ENCODE results near the gene GNRH2.
"Not testable (repeated sequence)": the region's sequence is repeated elsewhere in the genome, so short reads cannot be mapped to it uniquely, and the experiment has no call there.

Gene GNRH2

DNA sequence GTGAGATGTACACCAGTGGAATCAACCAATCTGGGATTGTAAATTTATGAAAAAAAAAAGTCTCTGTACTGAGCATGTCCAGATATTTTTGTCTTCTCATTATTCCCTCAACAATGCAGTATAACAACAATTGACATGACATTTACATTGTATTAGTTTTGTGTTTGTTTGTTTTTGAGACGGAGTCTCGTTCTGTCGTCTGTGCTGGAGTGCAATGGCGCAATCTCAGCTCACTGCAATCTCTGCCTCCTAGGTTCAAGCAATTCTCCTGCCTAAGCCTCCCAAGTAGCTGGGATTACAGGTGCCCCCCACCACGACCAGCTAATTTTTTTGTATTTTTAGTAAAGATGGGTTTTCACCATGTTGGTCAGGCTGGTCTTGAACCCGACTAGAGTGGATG is 31.9 kb downstream of the GNRH2 start:
- DNase-seq: not testable (repeated sequence)

DNA sequence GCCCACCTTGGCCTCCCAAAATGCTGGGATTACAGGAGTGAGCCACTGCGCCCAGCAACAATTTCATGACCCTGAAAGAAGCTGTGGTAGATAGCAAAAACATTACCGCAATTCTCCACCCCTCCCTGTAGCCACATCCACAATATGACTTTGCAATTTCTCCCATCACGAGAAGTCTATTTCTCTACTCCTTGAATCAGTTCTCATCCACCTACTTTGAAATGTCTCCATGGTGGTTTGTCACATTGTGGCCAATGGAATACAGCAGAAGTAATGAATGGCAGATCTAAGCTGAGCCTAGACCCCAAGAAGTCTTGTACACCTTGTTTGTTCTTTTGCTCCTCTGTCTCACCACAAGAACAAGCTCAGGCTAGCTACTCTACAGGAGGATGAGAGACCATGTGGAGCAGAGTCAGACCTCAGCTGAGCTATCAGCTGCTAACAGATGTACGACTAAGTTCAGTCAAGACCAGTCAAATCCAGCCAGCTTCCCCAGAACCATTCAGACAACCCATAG is 34.3 kb downstream of the GNRH2 start:
- no peak for DNase-seq

DNA sequence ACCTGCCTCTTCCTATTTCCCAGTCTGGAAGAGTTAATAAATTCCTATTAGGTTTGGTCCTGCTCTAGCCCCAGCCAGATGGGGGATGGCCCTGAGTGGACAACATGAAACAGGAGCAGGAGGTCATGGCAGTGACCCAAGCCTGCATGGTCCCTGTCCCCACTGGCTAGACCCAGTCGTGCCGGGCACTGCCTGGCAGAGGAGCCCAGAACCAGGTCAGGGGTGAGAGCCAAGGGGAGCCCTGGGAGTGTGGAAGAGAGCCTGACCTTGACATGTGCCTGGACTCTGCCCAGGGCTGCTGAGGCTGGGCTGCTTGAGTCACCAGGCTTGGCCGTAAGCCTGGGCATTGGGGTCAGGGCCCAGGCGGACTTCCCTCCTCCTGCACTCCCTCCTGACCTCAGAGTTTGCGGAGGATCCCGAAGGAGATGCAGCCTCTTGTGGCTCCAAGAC is 37.5 kb downstream of the GNRH2 start:
- DNase-seq: no peak

DNA sequence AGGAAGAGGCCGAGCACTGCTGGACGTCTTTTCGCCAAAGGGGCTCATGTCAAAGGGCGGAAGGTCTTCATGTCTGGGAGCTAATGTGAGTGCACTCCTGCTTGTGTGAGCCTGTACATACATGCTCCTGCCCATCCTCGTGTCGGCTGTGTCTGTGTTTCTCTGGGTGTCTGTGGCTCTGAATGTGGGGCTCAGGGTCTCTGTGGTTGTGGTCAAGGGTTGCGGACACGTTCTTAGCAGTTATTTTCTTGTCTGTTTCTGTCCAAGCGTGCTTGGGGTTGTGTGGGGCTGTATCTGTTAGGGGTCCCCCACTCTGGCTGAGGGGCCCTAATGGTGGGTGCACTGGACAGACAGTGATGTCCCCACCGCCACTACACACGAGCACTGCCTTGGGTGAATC is 38.2 kb downstream of the GNRH2 start:
- no peak for DNase-seq

DNA sequence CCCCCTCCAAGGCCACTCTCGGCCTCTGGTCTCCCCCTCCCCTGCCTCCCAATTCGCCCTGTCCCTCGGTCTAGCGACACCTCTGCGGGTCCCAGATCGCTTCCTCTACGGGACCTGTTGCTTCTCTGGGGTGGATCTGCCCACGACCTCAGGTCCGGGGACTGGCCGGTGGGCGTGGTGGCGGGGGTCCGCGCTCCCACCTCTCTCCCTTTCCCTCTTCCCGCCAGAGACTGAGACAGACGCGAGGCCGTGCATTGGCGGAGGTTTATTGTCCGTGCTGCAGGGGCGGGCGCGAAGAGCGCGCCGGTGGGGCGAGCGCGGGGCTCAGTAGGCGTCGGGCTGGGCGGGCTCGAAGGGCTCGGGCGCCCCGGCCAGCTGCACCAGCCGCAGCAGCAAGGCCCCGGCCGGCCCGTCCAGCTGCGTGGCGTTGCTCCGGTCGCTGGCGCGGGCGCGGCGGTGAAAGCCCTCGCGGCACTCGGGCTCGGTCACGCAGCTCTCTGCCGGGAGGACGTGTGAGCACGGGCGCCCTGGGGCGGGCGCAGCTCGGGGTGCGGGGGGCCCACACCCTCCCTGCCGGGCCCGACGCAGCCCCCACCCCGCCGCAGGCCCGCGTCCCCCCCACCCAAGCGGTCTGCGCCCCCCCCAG is 39.0 kb downstream of the GNRH2 start:
- DNase-seq: no peak

DNA sequence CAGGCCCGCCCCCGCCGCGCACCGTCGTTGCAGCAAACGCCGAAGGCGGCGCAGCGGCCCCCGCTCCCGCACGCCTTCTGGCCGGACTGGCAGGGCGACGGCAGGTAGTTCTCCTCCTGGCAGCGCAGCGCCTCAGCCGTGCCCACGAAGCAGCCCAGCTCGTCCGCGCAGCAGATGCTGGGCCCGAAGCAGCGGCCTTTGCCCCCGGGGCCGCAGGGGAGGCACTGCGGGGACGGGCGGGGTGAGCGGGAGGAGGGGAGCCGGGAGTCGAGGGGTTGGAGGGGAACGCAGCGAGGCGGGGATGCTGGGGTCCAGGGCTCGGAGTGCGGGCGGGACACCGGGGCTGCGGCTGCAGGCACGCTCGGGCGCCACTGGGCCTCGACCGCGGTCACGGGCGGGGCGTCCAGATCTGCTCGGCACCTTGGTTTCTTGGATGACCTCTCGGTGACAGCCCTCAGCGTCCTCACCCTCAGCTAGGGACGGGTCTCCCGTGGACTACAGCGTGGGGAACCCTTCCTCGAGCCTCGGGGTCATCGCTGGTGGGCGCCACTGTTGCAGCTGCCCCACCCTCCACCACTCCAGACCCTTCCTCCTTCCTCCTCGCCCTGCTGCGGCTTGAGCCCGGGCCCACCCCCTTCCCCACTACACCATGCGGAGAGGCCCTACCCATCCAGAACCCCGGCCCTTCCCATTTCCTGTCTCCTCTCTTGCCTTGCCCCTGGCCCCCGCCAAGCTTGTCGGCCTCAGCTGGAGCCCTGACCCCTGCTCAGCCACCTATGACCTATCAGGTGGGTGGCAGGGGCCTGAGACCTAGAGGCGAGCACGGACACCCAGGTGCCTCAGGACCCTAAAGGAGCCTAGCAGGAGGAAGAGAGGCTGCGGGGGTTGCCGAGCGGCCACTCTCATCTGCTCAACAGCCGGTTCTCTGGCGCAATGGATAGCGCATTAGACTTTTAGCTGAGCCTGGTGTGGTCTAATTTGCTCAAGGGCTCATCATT is 39.8 kb downstream of the GNRH2 start:
- no peak for DNase-seq

DNA sequence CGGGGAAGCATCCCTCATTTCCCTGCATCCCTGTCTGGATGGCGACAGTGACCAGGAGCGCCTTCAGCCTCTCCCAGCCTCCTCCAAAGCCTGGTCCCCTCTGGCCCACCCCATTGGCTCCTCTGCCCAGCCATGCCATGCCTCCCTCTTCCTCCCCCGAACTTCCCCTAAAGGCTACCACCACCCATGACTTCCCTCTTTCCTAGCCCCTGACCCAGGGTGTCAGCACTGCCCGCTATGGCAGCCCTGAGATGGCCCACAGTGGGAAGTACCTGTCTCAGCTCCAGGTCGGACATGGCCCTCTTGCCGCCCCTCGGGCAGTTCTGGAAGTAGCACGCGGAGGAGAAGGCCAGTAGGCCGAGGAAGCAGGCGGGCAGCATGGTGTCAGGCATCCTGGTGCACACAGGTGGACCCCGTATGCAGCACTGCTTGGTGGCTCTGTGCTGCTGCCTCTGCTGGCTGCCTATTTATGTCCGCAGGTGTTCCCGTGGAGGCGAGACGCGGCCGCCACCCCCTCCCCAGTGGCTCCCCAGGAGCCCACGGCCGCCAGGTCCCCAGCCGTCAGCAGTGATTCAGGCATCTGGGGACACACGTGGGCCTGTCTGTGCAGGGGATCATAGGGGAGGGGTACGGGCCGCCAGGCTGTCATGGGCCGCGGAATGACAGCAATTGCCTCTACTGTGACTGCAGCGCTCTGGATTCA is 41.0 kb downstream of the GNRH2 start, which contains the start of gene AVP:
AVP (minus strand) TSS at position 442 of the 703 bp plus-strand sequence; CDS start at position 392, 50 bp downstream.
- no peak for DNase-seq

DNA sequence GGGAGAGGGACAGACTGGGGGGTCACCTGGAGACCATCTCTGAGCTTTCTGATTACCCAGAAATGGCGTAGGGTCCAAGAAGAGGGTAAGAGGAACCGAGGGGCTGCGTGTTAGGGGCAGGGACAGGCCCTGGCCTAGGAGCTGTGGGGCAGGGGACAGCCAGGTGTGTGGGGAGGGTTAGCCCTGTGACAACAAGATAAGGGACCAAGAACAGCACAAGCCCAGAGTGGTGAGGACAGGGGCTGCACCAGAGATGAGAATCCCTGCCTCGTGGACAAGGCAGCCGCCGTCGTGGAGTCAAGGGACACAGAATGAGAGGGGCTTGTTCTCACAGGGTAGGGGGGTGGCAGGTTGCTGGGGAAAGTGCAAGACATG is 41.6 kb downstream of the GNRH2 start:
- DNase-seq: no peak

DNA sequence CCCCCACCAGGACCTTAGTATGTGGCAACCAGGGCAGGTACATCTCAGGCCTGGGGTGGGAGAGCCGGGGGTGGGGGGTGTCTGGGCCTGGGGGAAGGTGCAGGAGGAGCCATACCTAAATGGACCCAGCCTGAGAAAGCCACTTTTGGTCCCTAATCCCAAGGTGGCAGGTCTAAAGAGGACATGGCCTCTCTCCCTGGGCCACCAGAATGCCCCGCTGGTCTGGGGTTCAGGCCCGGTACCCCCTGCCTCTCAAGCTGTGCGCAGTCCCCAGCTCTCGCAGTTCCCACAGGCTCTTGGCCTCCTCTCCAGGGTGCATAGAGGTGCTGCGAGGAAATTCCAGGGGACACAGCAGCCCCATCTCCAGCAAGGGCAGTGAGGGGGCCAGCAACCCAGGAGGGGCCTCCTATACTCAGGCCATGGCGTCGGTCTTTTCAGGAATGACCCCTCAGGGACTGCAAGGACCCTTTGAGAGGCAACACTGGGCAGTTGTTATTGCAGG is 42.2 kb downstream of the GNRH2 start:
- DNase-seq: no peak

DNA sequence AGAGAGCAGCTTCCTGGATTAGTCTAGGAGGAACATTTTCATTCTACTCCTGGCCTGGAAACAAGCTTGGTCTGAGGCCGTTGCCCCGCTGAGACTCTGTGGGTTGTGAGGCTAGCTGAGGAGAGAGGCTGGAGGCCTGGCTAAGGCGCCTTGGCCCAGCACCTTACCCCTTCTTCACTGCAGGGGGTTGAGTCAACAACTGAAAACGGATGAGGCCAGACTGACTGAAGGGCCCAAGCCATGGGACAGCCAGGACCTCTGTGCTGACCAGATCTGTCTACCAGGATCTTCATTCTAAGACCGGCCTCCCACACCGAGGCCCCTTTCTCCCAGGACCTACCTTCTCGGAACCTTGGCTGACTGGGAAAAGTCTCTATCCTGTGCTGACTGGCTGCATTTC is 44.6 kb downstream of the GNRH2 start:
- DNase-seq: no peak

DNA sequence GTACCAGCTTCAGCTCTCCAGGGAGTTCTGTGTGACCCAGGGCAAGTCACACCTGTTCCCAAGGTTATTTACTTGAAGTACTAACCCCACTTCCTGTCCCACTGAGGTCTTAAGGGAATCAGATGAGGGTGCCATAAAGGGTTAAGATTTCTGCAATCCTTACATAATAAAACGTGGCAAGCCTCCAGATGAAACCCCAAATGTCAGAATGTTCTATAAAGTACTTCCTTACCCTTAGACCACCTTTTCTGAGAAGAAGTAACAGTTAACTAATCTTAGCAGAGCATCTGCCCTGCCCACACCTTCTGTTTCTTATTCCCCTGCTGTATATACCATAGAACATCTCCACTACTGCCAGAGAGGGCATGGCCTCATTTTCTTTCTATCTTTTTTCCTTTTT is 47.1 kb downstream of the GNRH2 start:
- no peak for DNase-seq

DNA sequence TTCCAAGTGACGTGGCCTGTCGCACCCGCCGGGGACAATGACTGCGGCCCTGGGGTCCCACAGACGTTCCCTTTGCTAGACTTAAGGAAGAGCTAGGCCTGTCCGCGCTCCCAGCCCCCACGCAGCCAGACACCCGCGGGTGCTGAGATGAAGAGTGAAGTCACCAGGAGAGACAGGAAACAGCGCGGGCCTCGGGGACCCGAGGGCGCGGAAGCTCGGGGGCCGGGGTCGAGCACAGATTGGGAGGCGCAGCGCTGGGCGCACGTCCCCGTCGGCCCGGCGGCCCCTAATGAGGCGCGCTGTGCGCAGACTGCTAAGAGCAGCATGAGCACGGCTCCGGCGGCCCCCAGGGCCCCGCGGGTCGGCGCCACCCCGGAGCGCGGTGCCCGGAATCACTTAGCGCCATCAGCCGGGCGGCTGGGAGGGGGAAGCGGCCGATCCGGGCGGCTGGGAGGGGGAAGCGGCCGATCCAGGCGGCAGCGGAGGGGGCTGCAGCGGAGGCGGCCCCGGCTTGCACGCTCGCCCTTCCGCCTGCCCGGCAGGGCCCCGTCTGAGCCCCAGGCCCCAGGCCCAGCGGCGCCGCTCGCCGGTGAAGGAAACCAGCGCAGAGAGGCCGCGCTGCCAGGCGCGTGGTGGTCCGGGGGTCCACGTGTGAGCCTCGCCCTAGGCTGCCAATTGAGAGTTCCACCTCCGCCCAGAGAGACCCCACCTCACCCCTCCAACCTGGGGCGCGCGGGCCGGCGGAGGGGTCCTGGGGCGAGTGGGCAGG is 49.4 kb downstream of the GNRH2 start:
- no peak for DNase-seq

DNA sequence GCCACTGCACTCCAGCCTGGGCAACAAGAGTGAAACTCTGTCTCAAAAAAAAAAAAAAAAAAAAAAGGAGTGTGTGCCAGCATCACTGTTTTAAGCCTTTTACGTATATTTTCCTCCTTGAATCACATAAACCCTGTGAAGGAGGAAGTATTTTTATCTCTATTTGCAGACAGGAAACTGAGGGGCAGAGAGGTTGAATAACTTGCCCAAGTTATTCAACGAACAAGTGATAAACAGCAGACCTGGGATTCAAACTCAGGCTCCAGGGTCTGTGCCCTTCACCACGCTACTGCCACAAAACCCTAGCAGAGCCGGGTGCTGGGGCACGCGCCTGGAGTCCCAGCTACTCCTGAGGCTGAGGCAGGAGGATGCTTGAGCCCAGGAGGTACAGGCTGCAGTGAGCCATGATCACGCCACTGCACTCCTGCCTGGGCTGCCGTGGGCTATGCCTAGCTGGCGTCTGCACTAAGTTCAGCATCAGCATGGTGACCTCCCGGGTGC is 50.5 kb downstream of the GNRH2 start:
- no peak for DNase-seq

DNA sequence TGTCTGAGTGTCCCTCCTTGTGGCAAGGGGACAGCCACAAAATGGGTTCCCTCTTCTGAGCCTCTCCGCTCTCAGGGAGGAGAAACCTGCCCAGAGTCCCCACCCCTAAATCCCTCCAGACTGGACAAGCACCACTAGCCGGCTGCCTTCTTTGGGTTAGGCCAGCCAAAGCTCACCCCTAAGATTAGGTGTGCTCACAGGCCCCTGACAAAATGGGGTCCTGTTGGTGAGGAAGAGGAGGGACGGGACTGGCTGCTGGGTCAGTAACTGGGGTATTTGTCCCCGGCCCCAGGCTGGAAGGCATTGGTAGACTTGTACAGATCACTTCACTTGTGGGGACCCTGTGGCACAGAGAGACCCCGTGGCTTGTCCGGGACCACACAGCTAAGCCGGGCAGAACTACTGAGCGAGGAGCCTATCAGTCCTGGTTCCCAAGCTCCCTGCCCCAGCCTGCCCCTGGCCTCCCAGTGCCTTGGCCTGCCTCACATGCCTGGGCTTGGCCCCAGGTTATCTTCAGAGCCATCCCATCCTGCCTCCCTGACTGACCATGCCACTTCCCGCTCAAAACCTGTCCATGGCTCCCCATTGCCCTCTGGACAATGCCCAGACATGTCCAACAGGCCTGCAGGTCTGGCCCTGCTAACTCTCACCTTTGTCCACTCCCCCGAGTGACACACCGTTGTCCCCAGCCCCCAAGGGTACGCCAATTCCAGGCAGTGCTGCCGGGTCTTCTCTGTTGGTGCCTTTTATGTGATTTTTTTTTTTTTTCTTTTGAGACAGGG is 51.6 kb downstream of the GNRH2 start:
- DNase-seq: no peak

Measured in NCI-H1417 treated with DMSO at 0.1 percent for 48 hours (cell line).